HEK293T (cell line): ENCODE results near the gene ATAT1.

Experiments used
- CTCF ChIA-PET: fragments of 350-600 bp; formaldehyde crosslinking; extraction: SDS; loops from one replicate; lab custom pipeline; 2021; ENCODE audit warnings: antibody characterized with exemption, inconsistent platforms; lab: Yijun Ruan, JAX
- POLR2A ChIA-PET: fragments of 350-600 bp; formaldehyde crosslinking; extraction: SDS; loops from one replicate; lab custom pipeline; 2020; ENCODE audit warnings: antibody characterized with exemption, inconsistent platforms; lab: Yijun Ruan, JAX
- DNase-seq: peaks from one replicate; pipeline ENCODE4 v3.0.0; 2012; ENCODE audit warnings: mixed read lengths; ENCODE audit errors: extremely low spot score
- ARNT ChIP-seq: fragments of 450-650 bp; IDR thresholded peaks from 2 replicates; pipeline ENCODE4 v1.6.1; 2017; ENCODE audit warnings: mild to moderate bottlenecking
- BHLHE40 ChIP-seq: fragments of 450-650 bp; IDR thresholded peaks from 2 replicates; pipeline ENCODE4 v1.6.1; 2016; ENCODE audit warnings: mild to moderate bottlenecking, moderate library complexity, borderline replicate concordance
- CTBP1 ChIP-seq: fragments of 450-650 bp; IDR thresholded peaks from 2 replicates; pipeline ENCODE4 v1.6.1; 2016; ENCODE audit warnings: borderline replicate concordance
- ELF4 ChIP-seq: fragments of 450-650 bp; IDR thresholded peaks from 2 replicates; pipeline ENCODE4 v1.6.1; 2017; ENCODE audit warnings: antibody characterized with exemption
- FOXA1 ChIP-seq: fragments of 450-650 bp; IDR thresholded peaks from 2 replicates; pipeline ENCODE4 v1.6.1; 2016; ENCODE audit warnings: mild to moderate bottlenecking
- FOXK2 ChIP-seq: fragments of 450-650 bp; IDR thresholded peaks from 2 replicates; pipeline ENCODE4 v1.6.1; 2016; ENCODE audit warnings: mild to moderate bottlenecking
- FOXM1 ChIP-seq: fragments of 450-650 bp; IDR thresholded peaks from 2 replicates; pipeline ENCODE4 v1.6.1; 2017; ENCODE audit warnings: mild to moderate bottlenecking, borderline replicate concordance
- HDGF ChIP-seq: fragments of 450-650 bp; IDR thresholded peaks from 2 replicates; pipeline ENCODE4 v1.6.1; 2017; ENCODE audit warnings: antibody characterized with exemption, borderline replicate concordance
- L3MBTL2 ChIP-seq: fragments of 450-650 bp; conservative IDR thresholded peaks from 2 replicates; pipeline ENCODE4 v1.6.1; 2016; ENCODE audit warnings: mild to moderate bottlenecking
- LEF1 ChIP-seq: fragments of 450-650 bp; IDR thresholded peaks from 2 replicates; pipeline ENCODE4 v1.6.1; 2017; ENCODE audit warnings: mild to moderate bottlenecking, borderline replicate concordance
- NFRKB ChIP-seq: fragments of 450-650 bp; IDR thresholded peaks from 2 replicates; pipeline ENCODE4 v1.6.1; 2016; ENCODE audit warnings: mild to moderate bottlenecking, moderate library complexity
- SP1 ChIP-seq: fragments of 450-650 bp; IDR thresholded peaks from 2 replicates; pipeline ENCODE4 v1.6.1; 2017
- SUZ12 ChIP-seq: fragments of 450-650 bp; IDR thresholded peaks from 2 replicates; pipeline ENCODE4 v1.6.1; 2016; ENCODE audit warnings: mild to moderate bottlenecking
- TARDBP ChIP-seq: fragments of 450-650 bp; IDR thresholded peaks from 2 replicates; pipeline ENCODE4 v1.6.1; 2016
- ZNF384 ChIP-seq: fragments of 450-650 bp; IDR thresholded peaks from 2 replicates; pipeline ENCODE4 v1.6.1; 2016
- TF ChIP-seq, protein P1 (sequence below): fragments of 450-650 bp; IDR thresholded peaks from 2 replicates; pipeline ENCODE4 v1.6.1; 2016

Gene ATAT1

GRCh38 chr6:30687659-30688431 is 61.2 kb downstream of the ATAT1 start:
- POLR2A ChIA-PET = interaction anchor here (1.1 to 6.3 kb wide), 7 partner anchors 9 to 34 kb away, joined by 3 to 101 read pairs (median 5); partner anchors contain the start of genes DHX16 and MDC1
- DNase-seq = no peak
- TF ChIP-seq ELF4 (no peak), HDGF (0 out of 2 replicates have a peak, but pooled peaks have one; percentile 24)
- CTCF ChIA-PET = interaction anchor here (0.7 to 1.9 kb wide), 3 partner anchors 9 to 43 kb away, joined by 3 to 6 read pairs (median 4); no protein-coding TSS in a partner anchor

GRCh38 chr6:30688569-30688968 is 61.9 kb downstream of the ATAT1 start:
- DNase-seq = no peak
- CTCF ChIA-PET = interaction anchor here (0.7 to 1.9 kb wide), 3 partner anchors 9 to 42 kb away, joined by 3 to 6 read pairs (median 4); no protein-coding TSS in a partner anchor
- POLR2A ChIA-PET = interaction anchor here (1.4 to 6.3 kb wide), 4 partner anchors 16 to 34 kb away, joined by 4 to 101 read pairs (median 32); partner anchors contain the start of gene MDC1
- TF ChIP-seq ARNT = no peak

DNA sequence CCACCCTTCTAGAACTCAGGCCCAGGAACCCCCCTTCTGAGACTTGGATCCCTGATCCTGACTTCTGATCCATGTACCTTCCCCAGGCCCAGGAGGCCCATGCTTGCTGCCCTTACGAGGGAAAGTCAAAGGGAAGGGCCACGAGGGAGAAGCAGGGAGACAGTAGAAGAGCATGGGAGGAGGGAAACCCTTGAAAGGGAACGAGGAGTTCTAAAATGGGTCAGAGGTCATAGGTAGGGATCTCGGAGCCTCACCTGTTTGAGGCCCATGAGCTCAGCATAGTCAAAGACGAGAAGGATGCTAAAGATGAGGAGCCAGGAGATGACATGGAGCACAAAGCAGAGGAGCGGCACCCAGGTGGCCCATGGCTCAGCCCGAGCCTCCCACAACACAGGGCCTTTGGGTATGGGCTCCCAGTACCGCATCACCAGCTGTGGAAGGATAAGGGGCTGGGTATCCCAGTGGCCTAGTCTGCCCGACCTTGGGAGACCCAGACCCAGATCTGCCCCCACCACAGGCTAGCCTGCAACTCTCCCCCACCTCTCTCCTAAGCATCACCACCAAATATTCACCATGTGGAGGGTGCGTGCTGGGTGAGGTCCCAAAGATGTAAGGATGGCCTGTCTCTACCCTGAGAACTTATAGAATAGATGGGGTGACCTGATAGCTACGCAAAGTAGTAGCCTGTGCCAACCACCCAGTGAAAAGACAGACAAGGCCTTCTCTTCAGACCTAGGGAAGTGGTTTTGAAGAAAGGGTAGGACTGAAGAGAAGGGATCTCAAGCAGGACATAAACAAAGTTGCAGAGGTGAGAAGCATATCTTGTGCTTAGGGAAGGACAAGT is 62.6 kb downstream of the ATAT1 start:
- POLR2A ChIA-PET = interaction anchor here (1.4 to 6.3 kb wide), 3 partner anchors 15 to 33 kb away, joined by 4 to 101 read pairs (median 57); partner anchors contain the start of gene MDC1
- TF ChIP-seq NFRKB (no peak), FOXA1 (no peak), SP1 (no peak), L3MBTL2 (no peak), CTBP1 (no peak), SUZ12 (no peak), FOXM1 (no peak), TARDBP (no peak)
- CTCF ChIA-PET = interaction anchor here (1.2 to 1.9 kb wide), 2 partner anchors 9 to 10 kb away, joined by 3 to 6 read pairs; no protein-coding TSS in a partner anchor
- DNase-seq = no peak

DNA sequence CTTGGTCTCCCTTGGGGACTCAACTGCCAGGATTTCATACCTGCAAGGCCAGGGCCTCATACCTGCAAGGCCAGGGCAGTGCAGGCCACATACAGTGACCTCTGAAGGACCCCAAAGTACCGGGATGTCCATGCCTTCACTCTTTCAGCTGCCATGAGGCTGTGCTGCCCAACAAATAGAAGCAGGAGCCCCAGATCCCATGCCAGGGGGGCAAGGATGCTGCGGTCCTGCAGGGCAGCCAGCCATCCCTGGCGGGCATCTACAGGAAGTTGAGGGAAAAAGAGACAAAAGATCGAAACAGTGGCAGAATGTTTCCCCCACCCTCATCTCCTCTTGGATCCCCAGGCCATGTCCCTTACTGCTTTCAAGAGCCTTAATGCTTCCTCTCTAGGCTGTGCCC is 63.3 kb downstream of the ATAT1 start:
- POLR2A ChIA-PET = interaction anchor here (1.1 to 6.3 kb wide), 9 partner anchors 11 to 74 kb away, joined by 3 to 101 read pairs (median 9); partner anchors contain the start of genes DHX16 and MDC1
- DNase-seq = no peak
- TF ChIP-seq NFRKB (no peak), ELF4 (no peak), SP1 (no peak), HDGF (no peak), BHLHE40 (no peak), FOXM1 (no peak), FOXK2 (no peak), TARDBP (no peak), ZNF384 (no peak), CTBP1 (no peak), LEF1 (no peak), FOXA1 (no peak), ARNT (no peak), L3MBTL2 (no peak), SUZ12 (no peak)
- TF ChIP-seq, protein P1, sequence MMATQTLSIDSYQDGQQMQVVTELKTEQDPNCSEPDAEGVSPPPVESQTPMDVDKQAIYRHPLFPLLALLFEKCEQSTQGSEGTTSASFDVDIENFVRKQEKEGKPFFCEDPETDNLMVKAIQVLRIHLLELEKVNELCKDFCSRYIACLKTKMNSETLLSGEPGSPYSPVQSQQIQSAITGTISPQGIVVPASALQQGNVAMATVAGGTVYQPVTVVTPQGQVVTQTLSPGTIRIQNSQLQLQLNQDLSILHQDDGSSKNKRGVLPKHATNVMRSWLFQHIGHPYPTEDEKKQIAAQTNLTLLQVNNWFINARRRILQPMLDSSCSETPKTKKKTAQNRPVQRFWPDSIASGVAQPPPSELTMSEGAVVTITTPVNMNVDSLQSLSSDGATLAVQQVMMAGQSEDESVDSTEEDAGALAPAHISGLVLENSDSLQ = no peak
- CTCF ChIA-PET = interaction anchor here (0.6 to 1.2 kb wide), 2 partner anchors 8 to 75 kb away, joined by 3 to 5 read pairs; no protein-coding TSS in a partner anchor

DNA sequence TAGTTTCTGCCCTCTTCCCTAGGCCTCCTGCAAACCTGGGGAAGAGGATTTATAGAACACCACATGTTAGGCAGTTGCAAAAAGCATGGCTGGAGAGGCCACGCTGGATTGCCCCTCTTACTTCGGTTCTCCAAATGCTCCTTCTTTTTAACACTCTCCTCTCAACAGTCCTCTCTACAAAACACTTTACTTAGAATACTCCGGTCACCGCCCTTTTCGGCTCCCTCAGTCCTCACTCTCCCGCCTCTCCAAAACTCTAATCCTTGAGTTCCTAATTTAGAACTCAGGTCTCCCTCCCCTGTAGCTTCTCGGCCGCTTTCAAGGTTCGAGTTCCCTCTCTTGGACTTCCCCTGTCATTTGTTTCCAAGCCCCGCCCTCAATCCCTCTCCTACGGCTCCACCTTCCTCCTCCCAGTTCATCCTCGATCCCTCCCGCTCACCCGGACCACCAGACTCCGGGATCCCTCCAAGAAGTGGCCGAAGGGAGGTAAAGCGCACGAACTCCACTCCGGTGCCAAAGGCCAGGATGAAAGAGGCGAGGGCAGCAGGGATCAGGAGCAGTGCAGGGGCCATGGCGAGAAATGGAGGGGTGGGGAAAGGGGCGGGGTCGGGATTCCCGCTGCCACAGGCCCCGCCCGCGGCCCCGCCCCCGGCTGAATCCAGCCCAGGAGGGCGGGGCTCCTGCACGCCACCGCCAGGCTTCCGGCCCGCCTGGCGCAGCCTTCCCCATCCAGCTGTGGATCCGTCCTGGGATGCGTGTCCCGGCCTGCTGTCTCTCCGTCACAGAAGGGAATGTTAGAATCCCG is 63.9 kb downstream of the ATAT1 start, which contains the start of gene NRM:
Gene NRM (minus strand): TSS at position 582 of the 805 bp plus-strand sequence. CDS start 10 bp downstream, at position 572.
- CTCF ChIA-PET = interaction anchor here (0.6 to 1.4 kb wide), 3 partner anchors 7 to 76 kb away, joined by 3 to 5 read pairs (median 4); no protein-coding TSS in a partner anchor
- POLR2A ChIA-PET = interaction anchor here (0.7 to 6.3 kb wide), 12 partner anchors 9 to 75 kb away, joined by 3 to 101 read pairs (median 6); partner anchors contain the start of genes DHX16 and MDC1
- TF ChIP-seq FOXK2 = no peak
- TF ChIP-seq, protein P1 = peak; percentile 58
- no peak for TF ChIP-seq CTBP1
- TF ChIP-seq FOXA1 = no peak
- TF ChIP-seq ZNF384 = no peak
- TF ChIP-seq HDGF = no peak
- TF ChIP-seq BHLHE40 = no peak
- TF ChIP-seq L3MBTL2 = peak; percentile 75
- peak; percentile 94 for DNase-seq
